WTC11 (cell line): ENCODE measurements around the gene SUGP2. TPM values are rescaled to one million over a fixed set of nuclear protein-coding genes. Genes with fewer than 3 reads are reported as not detected.

ENCODE experiments used
- ATAC-seq: fragments of 200-7000 bp; cut with Tn5 transposase; 2 replicates; pipeline ENCODE4 v1.10.0; 2021; ENCODE audit warnings: mild to moderate bottlenecking, moderate library complexity
- CTCF ChIA-PET: fragments of 300-600 bp; sonication (Branson Sonifier 250); formaldehyde crosslinking; loops from one replicate; lab custom pipeline; 2021; ENCODE audit warnings: antibody characterized with exemption; lab: Charles Lee
- POLR2A ChIA-PET: fragments of 350-600 bp; sonication (Branson Sonifier 250); formaldehyde crosslinking; loops from one replicate; lab custom pipeline; 2021; ENCODE audit warnings: antibody characterized with exemption; lab: Charles Lee
- DNase-seq: peaks from one replicate; pipeline ENCODE4 v3.0.0; 2021; ENCODE audit warnings: low spot score
- H3K27ac Mint-ChIP-seq: 2 replicates; pipeline ENCODE4 v1.8.0; 2021; ENCODE audit warnings: mixed read lengths
- H3K27me3 Mint-ChIP-seq: 2 replicates; pipeline ENCODE4 v1.8.0; 2021; ENCODE audit warnings: low read depth, mild to moderate bottlenecking, moderate library complexity, mixed read lengths
- H3K36me3 Mint-ChIP-seq: 2 replicates; pipeline ENCODE4 v1.8.0; 2021; ENCODE audit warnings: mixed read lengths
- H3K4me1 Mint-ChIP-seq: 2 replicates; pipeline ENCODE4 v1.8.0; 2022; ENCODE audit warnings: mixed read lengths
- H3K4me3 Mint-ChIP-seq: 2 replicates; pipeline ENCODE4 v1.8.0; 2021; ENCODE audit warnings: mild to moderate bottlenecking, moderate library complexity, mixed read lengths
- H3K9me3 Mint-ChIP-seq: 2 replicates; pipeline ENCODE4 v1.8.0; 2021; ENCODE audit warnings: mixed read lengths
- ELF4 ChIP-seq: sonication (generic); formaldehyde crosslinking; IDR thresholded peaks from 2 replicates; pipeline ENCODE4 v1.8.1; 2022; ENCODE audit warnings: low read depth, mild to moderate bottlenecking, moderate library complexity, missing genetic modification reagents
- EMX1 ChIP-seq: fragments of 250-450 bp; sonication (Bioruptor Pico); IDR thresholded peaks from 2 replicates; pipeline ENCODE4 v1.8.0; 2021; ENCODE audit warnings: mild to moderate bottlenecking
- FOXK1 ChIP-seq: sonication (generic); formaldehyde crosslinking; IDR thresholded peaks from 2 replicates; pipeline ENCODE4 v1.8.0; 2022; ENCODE audit warnings: mild to moderate bottlenecking, moderate library complexity, missing genetic modification reagents
- JAZF1 ChIP-seq: fragments of 250-450 bp; sonication (Bioruptor Pico); IDR thresholded peaks from 2 replicates; pipeline ENCODE4 v1.9.0; 2021; ENCODE audit warnings: moderate library complexity, mild to moderate bottlenecking, inconsistent platforms
- NFYB ChIP-seq: sonication (generic); formaldehyde crosslinking; conservative IDR thresholded peaks from 2 replicates; pipeline ENCODE4 v1.8.0; 2022; ENCODE audit warnings: low read depth, missing genetic modification reagents
- NR1H2 ChIP-seq: sonication (generic); formaldehyde crosslinking; IDR thresholded peaks from 2 replicates; pipeline ENCODE4 v1.9.0; 2021; ENCODE audit warnings: mild to moderate bottlenecking, moderate library complexity, missing genetic modification reagents
- NR2C2 ChIP-seq: sonication (generic); formaldehyde crosslinking; IDR thresholded peaks from 2 replicates; pipeline ENCODE4 v1.8.0; 2022; ENCODE audit warnings: mild to moderate bottlenecking, missing genetic modification reagents
- NR3C1 ChIP-seq: sonication (generic); formaldehyde crosslinking; conservative IDR thresholded peaks from 2 replicates; pipeline ENCODE4 v1.8.1; 2023; ENCODE audit warnings: low read depth, mild to moderate bottlenecking, missing genetic modification reagents
- RORB ChIP-seq: fragments of 250-450 bp; sonication (Bioruptor Pico); IDR thresholded peaks from 2 replicates; pipeline ENCODE4 v1.9.0; 2021; ENCODE audit warnings: mild to moderate bottlenecking
- SMAD4 ChIP-seq: sonication (generic); formaldehyde crosslinking; IDR thresholded peaks from 2 replicates; pipeline ENCODE4 v1.8.0; 2022; ENCODE audit warnings: mild to moderate bottlenecking, missing genetic modification reagents
- SP1 ChIP-seq: sonication (generic); formaldehyde crosslinking; conservative IDR thresholded peaks from 2 replicates; pipeline ENCODE4 v1.8.1; 2022; ENCODE audit warnings: missing genetic modification reagents
- ZNF396 ChIP-seq: fragments of 250-450 bp; sonication (Bioruptor Pico); IDR thresholded peaks from 2 replicates; pipeline ENCODE4 v1.8.0; 2021; ENCODE audit warnings: mild to moderate bottlenecking, moderate library complexity, borderline replicate concordance
- total RNA-seq: library from RNA; stranded (reverse); gene quantifications from 3 replicates; pipeline ENCODE4 v1.2.3, GENCODE V29; 2021
- TF ChIP-seq, protein P1 (sequence below): fragments of 200-600 bp; IDR thresholded peaks from 2 replicates; pipeline ENCODE4 v1.8.0; 2022; ENCODE audit warnings: antibody characterized with exemption
- TF ChIP-seq, protein P2 (sequence below): sonication (generic); formaldehyde crosslinking; IDR thresholded peaks from 2 replicates; pipeline ENCODE4 v1.8.1; 2022; ENCODE audit warnings: missing genetic modification reagents, borderline replicate concordance
- TF ChIP-seq, protein P3 (sequence below): sonication (generic); formaldehyde crosslinking; IDR thresholded peaks from 2 replicates; pipeline ENCODE4 v1.8.1; 2023; ENCODE audit warnings: mild to moderate bottlenecking, missing genetic modification reagents, moderate library complexity
- TF ChIP-seq, protein P4 (sequence below): sonication (generic); formaldehyde crosslinking; conservative IDR thresholded peaks from 2 replicates; pipeline ENCODE4 v1.8.1; 2023; ENCODE audit warnings: mild to moderate bottlenecking, low read depth, missing genetic modification reagents, moderate library complexity
- TF ChIP-seq, protein P5 (sequence below): fragments of 250-450 bp; sonication (Bioruptor Pico); IDR thresholded peaks from 2 replicates; pipeline ENCODE4 v2.1.2; 2022; ENCODE audit warnings: mild to moderate bottlenecking, moderate library complexity
- TF ChIP-seq, protein P6 (sequence below): fragments of 250-450 bp; sonication (Bioruptor Pico); IDR thresholded peaks from 2 replicates; pipeline ENCODE4 v1.8.0; 2021; ENCODE audit warnings: mild to moderate bottlenecking
- TF ChIP-seq, protein P7 (sequence below): sonication (generic); formaldehyde crosslinking; IDR thresholded peaks from 2 replicates; pipeline ENCODE4 v1.8.0; 2022; ENCODE audit warnings: mild to moderate bottlenecking, missing genetic modification reagents

SUGP2 gene
- total RNA-seq, 1 experiment from 2014 or later = 160 TPM

DNA sequence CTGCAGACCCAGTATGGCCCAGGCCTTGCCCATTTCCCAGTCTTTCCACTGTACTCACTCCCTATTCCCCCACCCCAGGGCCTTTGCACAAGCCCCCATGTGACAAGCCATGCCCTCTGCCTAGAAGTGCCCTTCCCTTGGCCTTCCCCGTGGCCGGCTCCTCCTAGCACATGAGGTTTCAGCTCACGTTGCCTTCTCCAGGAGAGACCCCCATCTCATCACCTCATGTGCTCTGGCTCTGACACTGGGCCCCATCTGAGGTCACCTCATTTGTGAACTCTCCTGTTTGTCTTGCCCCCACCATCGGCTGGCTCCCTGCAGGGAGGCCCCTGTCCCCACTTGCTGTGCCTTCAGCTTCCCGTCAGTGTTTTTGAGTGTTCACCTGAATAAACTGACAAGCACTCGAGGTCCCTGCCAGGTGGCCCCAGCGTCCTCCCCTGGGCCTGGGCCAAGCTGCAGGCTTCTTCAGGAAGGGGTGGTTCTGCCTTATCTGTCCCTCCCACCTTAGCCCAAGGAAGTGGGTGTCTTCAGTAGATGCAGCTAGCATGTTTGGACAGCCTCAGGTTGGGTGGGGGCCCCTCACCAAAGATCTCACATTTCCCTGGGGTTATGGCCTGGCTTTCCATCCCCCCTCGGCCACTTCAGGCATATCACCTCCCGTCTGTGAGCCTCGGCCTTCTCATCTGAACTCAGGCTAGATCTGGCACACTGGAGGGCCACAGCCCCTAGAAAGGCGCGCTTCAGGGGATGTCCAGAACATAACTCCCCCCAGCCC, 26.7 kb upstream of the SUGP2 start (continued):
- TF ChIP-seq, protein P1, sequence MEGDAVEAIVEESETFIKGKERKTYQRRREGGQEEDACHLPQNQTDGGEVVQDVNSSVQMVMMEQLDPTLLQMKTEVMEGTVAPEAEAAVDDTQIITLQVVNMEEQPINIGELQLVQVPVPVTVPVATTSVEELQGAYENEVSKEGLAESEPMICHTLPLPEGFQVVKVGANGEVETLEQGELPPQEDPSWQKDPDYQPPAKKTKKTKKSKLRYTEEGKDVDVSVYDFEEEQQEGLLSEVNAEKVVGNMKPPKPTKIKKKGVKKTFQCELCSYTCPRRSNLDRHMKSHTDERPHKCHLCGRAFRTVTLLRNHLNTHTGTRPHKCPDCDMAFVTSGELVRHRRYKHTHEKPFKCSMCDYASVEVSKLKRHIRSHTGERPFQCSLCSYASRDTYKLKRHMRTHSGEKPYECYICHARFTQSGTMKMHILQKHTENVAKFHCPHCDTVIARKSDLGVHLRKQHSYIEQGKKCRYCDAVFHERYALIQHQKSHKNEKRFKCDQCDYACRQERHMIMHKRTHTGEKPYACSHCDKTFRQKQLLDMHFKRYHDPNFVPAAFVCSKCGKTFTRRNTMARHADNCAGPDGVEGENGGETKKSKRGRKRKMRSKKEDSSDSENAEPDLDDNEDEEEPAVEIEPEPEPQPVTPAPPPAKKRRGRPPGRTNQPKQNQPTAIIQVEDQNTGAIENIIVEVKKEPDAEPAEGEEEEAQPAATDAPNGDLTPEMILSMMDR = no peak
- TF ChIP-seq, protein P2, sequence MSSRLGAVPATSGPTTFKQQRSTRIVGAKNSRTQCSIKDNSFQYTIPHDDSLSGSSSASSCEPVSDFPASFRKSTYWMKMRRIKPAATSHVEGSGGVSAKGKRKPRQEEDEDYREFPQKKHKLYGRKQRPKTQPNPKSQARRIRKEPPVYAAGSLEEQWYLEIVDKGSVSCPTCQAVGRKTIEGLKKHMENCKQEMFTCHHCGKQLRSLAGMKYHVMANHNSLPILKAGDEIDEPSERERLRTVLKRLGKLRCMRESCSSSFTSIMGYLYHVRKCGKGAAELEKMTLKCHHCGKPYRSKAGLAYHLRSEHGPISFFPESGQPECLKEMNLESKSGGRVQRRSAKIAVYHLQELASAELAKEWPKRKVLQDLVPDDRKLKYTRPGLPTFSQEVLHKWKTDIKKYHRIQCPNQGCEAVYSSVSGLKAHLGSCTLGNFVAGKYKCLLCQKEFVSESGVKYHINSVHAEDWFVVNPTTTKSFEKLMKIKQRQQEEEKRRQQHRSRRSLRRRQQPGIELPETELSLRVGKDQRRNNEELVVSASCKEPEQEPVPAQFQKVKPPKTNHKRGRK = no peak
- TF ChIP-seq JAZF1 (CRISPR knock-in tag) = no peak

DNA sequence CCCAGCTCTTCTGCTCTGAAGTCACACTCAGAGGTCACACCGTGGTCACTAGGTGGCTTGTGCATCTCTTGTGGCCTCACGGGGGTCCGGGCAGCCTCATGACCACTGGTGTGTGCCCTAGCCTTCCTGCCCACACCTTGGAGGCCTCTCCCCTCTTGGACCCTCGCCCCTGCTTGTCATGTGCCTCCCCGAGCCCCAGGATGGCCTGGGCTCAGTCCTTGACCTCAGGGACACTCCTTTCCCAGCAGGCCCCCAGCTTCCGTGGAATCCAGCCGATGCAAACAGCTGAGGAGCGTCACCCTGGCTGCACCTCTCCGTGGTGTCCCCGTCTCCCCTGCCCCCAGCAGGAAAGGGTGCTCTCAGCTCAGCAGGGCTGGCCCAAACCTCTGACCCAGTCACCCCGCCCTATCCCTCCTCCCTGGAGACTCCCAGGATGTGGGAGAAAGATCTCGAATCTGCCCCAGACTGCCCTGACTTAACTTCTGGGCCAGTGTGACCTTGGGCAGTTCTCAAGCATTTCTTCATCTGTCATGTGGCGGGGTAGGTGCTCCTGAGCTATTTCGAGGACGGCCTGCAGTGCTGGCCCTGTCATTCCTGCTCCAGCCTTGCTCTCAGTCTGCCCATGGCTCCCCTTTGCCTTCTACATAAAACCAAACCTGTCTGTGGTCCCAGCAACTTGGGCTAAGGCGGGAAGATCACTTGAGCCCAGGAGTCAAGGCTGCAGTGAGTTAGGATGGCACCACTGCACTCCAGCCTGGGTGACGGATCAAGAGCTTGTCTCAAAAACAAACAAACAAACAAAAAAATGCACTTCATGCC, 25.9 kb upstream of the SUGP2 start:
- TF ChIP-seq NR3C1 (CRISPR knock-in tag) (no peak), FOXK1 (CRISPR knock-in tag) (no peak), EMX1 (CRISPR knock-in tag) (no peak), NR2C2 (CRISPR knock-in tag) (no peak), SMAD4 (CRISPR knock-in tag) (no peak), SP1 (CRISPR knock-in tag) (no peak), NFYB (CRISPR knock-in tag) (no peak), RORB (CRISPR knock-in tag) (no peak), NR1H2 (CRISPR knock-in tag) (no peak), ZNF396 (CRISPR knock-in tag) (no peak), ELF4 (CRISPR knock-in tag) (no peak)
- TF ChIP-seq, protein P3, sequence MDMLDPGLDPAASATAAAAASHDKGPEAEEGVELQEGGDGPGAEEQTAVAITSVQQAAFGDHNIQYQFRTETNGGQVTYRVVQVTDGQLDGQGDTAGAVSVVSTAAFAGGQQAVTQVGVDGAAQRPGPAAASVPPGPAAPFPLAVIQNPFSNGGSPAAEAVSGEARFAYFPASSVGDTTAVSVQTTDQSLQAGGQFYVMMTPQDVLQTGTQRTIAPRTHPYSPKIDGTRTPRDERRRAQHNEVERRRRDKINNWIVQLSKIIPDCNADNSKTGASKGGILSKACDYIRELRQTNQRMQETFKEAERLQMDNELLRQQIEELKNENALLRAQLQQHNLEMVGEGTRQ (CRISPR knock-in tag) = no peak
- TF ChIP-seq, protein P4, sequence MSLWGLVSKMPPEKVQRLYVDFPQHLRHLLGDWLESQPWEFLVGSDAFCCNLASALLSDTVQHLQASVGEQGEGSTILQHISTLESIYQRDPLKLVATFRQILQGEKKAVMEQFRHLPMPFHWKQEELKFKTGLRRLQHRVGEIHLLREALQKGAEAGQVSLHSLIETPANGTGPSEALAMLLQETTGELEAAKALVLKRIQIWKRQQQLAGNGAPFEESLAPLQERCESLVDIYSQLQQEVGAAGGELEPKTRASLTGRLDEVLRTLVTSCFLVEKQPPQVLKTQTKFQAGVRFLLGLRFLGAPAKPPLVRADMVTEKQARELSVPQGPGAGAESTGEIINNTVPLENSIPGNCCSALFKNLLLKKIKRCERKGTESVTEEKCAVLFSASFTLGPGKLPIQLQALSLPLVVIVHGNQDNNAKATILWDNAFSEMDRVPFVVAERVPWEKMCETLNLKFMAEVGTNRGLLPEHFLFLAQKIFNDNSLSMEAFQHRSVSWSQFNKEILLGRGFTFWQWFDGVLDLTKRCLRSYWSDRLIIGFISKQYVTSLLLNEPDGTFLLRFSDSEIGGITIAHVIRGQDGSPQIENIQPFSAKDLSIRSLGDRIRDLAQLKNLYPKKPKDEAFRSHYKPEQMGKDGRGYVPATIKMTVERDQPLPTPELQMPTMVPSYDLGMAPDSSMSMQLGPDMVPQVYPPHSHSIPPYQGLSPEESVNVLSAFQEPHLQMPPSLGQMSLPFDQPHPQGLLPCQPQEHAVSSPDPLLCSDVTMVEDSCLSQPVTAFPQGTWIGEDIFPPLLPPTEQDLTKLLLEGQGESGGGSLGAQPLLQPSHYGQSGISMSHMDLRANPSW (CRISPR knock-in tag) = no peak
- TF ChIP-seq, protein P5, sequence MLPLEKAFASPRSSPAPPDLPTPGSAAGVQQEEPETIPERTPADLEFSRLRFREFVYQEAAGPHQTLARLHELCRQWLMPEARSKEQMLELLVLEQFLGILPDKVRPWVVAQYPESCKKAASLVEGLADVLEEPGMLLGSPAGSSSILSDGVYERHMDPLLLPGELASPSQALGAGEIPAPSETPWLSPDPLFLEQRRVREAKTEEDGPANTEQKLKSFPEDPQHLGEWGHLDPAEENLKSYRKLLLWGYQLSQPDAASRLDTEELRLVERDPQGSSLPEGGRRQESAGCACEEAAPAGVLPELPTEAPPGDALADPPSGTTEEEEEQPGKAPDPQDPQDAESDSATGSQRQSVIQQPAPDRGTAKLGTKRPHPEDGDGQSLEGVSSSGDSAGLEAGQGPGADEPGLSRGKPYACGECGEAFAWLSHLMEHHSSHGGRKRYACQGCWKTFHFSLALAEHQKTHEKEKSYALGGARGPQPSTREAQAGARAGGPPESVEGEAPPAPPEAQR (CRISPR knock-in tag) = no peak
- TF ChIP-seq, protein P6, sequence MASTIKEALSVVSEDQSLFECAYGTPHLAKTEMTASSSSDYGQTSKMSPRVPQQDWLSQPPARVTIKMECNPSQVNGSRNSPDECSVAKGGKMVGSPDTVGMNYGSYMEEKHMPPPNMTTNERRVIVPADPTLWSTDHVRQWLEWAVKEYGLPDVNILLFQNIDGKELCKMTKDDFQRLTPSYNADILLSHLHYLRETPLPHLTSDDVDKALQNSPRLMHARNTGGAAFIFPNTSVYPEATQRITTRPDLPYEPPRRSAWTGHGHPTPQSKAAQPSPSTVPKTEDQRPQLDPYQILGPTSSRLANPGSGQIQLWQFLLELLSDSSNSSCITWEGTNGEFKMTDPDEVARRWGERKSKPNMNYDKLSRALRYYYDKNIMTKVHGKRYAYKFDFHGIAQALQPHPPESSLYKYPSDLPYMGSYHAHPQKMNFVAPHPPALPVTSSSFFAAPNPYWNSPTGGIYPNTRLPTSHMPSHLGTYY (CRISPR knock-in tag) = no peak
- TF ChIP-seq, protein P7, sequence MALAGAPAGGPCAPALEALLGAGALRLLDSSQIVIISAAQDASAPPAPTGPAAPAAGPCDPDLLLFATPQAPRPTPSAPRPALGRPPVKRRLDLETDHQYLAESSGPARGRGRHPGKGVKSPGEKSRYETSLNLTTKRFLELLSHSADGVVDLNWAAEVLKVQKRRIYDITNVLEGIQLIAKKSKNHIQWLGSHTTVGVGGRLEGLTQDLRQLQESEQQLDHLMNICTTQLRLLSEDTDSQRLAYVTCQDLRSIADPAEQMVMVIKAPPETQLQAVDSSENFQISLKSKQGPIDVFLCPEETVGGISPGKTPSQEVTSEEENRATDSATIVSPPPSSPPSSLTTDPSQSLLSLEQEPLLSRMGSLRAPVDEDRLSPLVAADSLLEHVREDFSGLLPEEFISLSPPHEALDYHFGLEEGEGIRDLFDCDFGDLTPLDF = no peak
- H3K9me3 Mint-ChIP-seq = no peaks in the 10 kb centered on the region
- H3K36me3 Mint-ChIP-seq = peaks cover 24% of the 10 kb centered on the region
- ATAC-seq (no peak), DNase-seq (no peak)
- H3K4me3 Mint-ChIP-seq = no peak overlapping the region
- H3K4me1 Mint-ChIP-seq = peaks cover 9% of the 10 kb centered on the region
- ChIA-PET CTCF (interaction anchor here (3.5 kb wide), 1 partner anchor 57 kb away, joined by 17 read pairs; no protein-coding TSS in a partner anchor), POLR2A (no interaction called here)
- no peak overlapping the region for H3K27ac Mint-ChIP-seq
- peaks cover 19% of the 10 kb centered on the region for H3K27me3 Mint-ChIP-seq
